HL-60/S4 (cell line): ENCODE measurements around the gene IVD.

Experiments used
- in situ Hi-C: fragments of 300-500 bp; cut with MboI; formaldehyde crosslinking; loops from 2 replicates; pipeline ENCODE4 v1.14.3; 2022; ENCODE audit warnings: low sequenced_read_pairs

Gene IVD

GRCh38 chr15:40436892-40437751 is 31.5 kb downstream of the IVD start:
- in situ Hi-C loops, result no loop called here

GRCh38 chr15:40437752-40438687 is 32.4 kb downstream of the IVD start:
- in situ Hi-C loops, result no loop called here

GRCh38 chr15:40438712-40439111 is 33.1 kb downstream of the IVD start:
- in situ Hi-C loops, result no loop called here

- in situ Hi-C loops, result no loop called here
Measured at GRCh38 chr15:40439461-40439959, 33.9 kb downstream of the IVD start.

- in situ Hi-C loops, result no loop called here
Measured at GRCh38 chr15:40439960-40440742, 34.6 kb downstream of the IVD start.

DNA sequence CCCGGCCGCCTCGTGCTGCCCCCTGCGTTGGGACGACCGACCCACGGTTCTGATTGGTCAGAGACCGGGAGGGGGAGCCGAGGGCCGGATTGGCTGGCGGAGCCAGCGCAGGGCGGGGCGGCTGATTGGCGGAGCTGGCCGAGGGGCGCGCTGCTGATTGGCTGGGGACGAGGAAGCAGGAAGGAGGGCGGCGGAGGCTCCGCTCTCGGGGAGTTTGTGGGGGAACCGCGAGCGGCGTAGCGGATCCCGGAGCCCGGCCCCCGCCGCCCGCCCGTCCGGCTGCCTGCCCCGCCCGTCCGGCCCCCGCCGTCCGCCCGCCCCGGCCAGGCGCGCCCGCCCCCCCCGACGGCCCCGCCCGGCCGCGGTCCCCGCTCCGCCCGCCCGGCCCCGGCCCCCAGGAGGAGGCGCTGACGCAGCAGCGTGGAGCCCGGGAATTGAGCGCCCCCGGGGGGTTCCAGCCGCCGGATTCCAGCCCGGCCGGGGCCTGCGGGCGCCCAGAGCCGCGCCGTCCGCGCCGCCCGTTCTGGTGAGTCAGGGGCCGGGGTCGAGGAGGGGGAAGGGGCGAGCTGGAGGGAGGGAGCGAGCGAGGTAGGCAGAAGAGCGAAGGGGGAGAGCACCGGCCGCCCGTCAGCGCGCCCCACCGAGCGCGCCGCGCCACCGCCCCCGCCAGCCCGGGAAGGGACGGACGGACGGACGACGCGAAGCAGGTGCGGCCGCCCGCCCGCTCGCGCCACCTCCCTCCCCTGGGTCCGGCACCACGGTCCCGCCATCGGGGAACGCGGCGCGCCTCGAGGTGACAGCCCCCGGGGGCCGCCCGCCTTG is 35.4 kb downstream of the IVD start, which contains the start of gene BAHD1:
TSS of gene BAHD1 (plus strand) at position 211 of the 822 bp plus-strand sequence. CDS start 17,512 bp downstream, outside the sequence.
- in situ Hi-C loops, result no loop called here

DNA sequence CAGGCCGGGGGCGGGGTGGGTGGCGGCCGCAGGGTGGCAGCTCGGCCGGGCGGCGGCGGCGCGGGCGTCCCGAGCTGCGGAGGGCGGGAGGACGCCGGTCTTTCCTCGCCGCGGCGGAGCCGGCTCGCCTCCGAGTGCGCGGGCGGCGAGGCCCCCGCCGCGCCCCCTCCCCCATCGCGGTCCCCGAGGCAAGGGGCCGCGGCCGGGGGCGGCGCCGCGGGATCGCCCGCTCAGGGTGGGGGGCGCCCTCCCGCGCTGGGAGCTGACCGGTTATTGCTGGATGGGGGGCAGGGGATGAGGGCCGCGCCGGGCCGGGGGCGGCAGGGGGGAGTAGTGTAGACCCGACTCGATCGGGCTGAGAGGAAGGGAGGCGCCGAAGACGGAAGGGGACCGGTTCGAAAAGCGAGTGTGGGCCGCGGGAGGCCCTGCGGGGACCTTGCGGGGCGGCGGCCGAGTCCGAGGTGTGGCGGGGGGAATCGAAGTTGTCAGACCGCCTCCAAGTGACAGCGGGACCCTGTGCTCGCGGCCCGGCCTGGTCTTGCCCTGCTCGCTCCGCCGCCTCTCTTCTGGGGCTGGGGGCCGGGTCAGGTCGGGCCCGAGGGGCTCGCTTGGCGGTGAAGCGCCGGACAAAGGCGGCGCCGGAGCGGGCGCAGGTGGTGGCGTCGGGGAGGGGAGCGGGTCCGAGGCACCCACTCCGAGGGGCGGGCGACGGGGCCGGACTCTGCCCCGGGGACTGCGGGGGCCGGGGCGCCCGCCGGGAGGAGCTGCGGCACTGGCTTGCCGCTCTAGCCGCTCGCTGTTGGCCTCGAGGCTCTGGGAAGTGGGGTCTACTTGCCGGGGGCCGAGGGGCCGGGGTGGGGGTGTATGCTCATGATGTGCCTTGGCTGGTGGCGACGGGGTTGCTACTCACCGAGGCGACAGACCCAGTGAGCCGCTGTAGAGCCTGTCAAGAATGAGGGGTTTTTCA is 36.3 kb downstream of the IVD start:
- in situ Hi-C loops, result no loop called here

DNA sequence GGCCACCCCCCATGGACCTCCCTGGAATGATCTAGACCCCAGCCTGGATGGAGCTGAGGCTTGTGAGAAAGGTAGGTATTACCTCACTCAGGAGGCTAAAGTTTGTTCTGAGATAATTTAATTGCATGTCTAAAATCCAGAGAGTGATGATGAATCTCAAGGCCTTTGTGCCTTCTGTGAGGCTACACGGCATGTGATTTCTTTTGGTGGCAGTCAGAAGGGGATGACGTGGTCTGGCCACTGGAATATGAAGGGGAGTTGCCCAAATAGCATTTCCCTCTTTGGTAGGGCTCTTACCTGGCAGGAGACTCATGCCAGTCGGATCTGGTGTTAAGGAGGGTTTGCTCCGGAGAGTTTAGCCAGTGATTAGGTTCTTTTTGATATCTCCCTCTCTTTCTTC is 37.7 kb downstream of the IVD start:
- in situ Hi-C loops, result no loop called here

DNA sequence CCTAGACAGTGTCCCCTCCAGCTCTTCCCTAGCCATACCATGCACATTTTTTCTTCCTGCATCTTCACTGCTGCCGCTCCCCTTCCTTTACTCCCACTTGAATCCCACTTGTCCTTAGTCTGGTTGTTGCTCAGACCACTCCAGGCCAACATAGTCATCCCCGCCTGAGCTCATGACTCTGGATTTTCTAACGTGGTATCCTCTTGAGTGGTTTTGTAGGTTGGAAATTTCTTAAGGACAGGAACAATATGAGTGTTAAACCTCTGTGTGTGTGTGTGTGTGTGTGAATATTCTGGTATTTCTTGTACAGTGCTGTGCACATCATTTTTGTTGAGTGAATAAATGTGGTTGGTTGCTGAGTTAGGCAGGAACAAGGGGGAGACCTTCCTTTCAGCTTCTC is 38.3 kb downstream of the IVD start:
- in situ Hi-C loops, result no loop called here

DNA sequence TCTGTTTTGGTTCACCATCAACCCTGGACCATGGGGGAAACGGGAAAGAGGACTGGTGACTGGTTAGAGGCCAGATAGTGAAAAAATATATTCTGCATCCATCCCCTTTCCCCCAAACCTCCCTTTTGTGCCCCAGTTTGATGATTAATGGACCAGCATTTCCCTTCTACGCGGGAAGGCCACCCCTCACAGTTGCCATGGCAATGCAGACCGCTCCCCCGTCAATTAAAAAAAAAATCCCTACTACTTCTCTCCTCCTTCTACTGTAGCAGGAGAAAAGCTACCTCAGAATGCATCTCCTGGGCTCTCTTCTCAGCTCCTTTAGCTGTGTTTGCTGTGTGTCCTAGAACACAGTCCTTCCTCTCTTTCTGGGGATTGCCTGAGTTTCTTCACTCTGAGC is 39.1 kb downstream of the IVD start:
- in situ Hi-C loops, result no loop called here

DNA sequence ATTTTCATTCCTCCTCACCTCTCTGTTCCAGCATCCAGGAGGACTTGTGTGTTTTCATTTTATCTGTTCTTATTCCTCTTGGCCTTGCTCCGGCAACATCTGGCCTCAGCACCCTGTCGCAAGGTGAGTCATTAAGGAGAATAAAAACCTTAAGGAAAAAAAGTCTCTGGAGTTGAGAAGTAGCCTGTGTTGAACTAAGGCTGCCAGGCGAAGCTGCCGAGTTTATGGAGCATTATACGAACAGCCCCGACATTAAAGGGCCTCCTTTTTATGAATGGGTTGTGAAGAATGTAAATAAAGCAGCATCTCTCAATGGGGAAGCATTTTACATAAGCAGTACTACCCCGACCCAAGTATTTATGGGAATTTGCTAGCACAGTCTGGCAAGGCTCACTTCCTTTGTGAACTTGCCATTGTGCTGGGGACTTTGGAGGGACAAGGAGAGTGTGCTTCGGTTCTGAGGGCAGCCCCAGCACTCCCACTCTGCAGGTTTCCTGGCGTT is 39.9 kb downstream of the IVD start:
- in situ Hi-C loops, result no loop called here

DNA sequence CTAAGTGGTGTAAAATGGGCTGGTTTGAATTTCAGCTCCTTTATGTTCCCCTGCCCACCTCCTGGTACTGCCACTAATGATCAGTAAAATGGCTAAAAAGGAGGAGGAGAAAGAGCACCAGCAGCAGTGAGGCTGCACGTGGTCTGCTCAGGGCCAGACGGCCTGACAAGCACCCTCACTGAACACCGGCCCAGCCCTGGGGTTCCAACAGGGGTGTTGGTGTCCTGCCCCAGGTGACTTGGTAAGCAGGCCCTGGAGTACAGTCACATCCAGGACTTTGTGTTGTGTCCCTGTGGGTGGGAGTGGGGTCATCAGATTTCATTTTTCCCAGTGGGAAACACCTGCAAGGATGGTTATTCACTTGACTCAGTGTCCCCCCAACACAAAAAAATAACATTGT is 40.5 kb downstream of the IVD start:
- in situ Hi-C loops, result no loop called here

DNA sequence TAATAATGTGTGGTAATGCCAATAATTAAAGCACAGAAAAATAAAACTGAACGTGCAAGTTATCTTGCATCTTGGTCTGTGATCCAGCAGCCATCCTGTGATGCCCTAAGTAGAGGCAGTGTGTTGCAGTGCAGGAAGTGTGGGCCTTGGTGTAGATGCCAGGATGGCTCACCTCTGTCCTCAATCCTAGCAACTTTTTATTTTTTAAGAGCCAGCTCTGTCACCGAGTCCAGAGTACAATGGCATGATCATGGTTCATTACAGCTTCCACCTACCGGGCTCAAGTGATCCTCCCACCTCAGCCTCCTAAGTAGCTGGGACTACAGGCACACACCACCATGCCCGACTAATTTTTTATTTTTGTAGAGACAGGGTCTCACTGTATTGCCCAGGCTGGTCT is 42.8 kb downstream of the IVD start:
- in situ Hi-C loops, result no loop called here

DNA sequence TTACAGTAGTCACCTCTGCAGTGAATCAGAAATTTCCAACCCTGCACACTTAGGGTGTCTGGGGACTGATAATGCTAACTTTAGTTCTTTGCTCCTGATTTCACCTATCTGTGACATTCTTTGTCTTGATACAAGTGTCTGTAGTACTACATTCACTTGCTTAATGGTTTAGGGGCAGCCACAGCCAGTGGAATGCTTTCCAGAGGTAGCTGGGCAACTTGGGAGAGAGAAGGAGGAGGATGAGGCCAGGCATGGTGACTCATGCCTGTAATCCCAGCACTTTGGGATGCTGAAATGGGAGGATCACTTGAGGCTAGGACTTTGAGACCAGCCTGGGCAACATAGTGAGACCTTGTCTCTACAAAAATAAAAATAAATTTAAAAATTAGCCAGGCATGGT is 43.7 kb downstream of the IVD start:
- in situ Hi-C loops, result no loop called here

- in situ Hi-C loops, result no loop called here
Measured at GRCh38 chr15:40450047-40450446, 44.5 kb downstream of the IVD start.

- in situ Hi-C loops, result no loop called here
Measured at GRCh38 chr15:40451527-40452158, 46.0 kb downstream of the IVD start.

GRCh38 chr15:40452296-40453090 is 46.9 kb downstream of the IVD start:
- in situ Hi-C loops, result no loop called here
